Neural cell (in vitro differentiated cells): ENCODE results near the gene CARMIL1. TPM values are rescaled to one million over a fixed set of nuclear protein-coding genes. Genes with fewer than 3 reads are reported as not detected.
A peak's percentile ranks its signal among the peaks of the same experiment; 100 is the strongest.

Experiments used
- H2AFZ ChIP-seq: fragments of 200-600, 300-800 bp; sonication (generic), shearing (Covaris generic); 2 replicates; pipeline ENCODE4 v1.6.0; 2014; ENCODE audit warnings: low read depth, mild to moderate bottlenecking, antibody characterized with exemption, low read length, moderate library complexity
- H3F3A ChIP-seq: fragments of 200-600 bp; shearing (Covaris generic); 2 replicates; pipeline ENCODE4 v1.6.1; 2016; ENCODE audit warnings: mild to moderate bottlenecking, moderate library complexity, mixed read lengths, antibody characterized with exemption, low read length; ENCODE audit not compliant: insufficient read depth, poor library complexity, severe bottlenecking
- H3K27ac ChIP-seq: fragments of 200-600, 300-800 bp; sonication (generic), shearing (Covaris generic); 2 replicates; pipeline ENCODE4 v1.5.1; 2014; ENCODE audit warnings: mild to moderate bottlenecking, low read length, moderate library complexity
- H3K27me3 ChIP-seq: fragments of 300-800, 200-600 bp; sonication (generic), shearing (Covaris generic); 2 replicates; pipeline ENCODE4 v1.6.0; 2014; ENCODE audit warnings: mild to moderate bottlenecking, low read depth, low read length, moderate library complexity; ENCODE audit not compliant: insufficient read depth
- H3K36me3 ChIP-seq: fragments of 300-800, 200-600 bp; sonication (generic), shearing (Covaris generic); 2 replicates; pipeline ENCODE4 v1.5.1; 2014; ENCODE audit warnings: mild to moderate bottlenecking, antibody characterized with exemption, low read length, moderate library complexity; ENCODE audit not compliant: insufficient read depth
- H3K4me2 ChIP-seq: fragments of 300-800, 200-600 bp; sonication (generic), shearing (Covaris generic); 2 replicates; pipeline ENCODE4 v1.6.0; 2014; ENCODE audit warnings: mild to moderate bottlenecking, low read length
- H3K4me3 ChIP-seq: fragments of 300-800, 200-600 bp; sonication (generic), shearing (Covaris generic); 2 replicates; pipeline ENCODE4 v1.5.1; 2014; ENCODE audit warnings: mild to moderate bottlenecking, low read length, moderate library complexity
- H3K79me2 ChIP-seq: fragments of 200-600 bp; shearing (Covaris generic); replicated peaks from 2 replicates; pipeline ENCODE4 v1.6.0; 2014; ENCODE audit warnings: mild to moderate bottlenecking, low read length, moderate library complexity; ENCODE audit not compliant: insufficient read depth
- H3K9ac ChIP-seq: fragments of 300-800, 200-600 bp; sonication (generic), shearing (Covaris generic); 2 replicates; pipeline ENCODE4 v1.6.1; 2016; ENCODE audit warnings: mild to moderate bottlenecking, low read length, mixed read lengths
- H3K9me2 ChIP-seq: fragments of 200-600 bp; shearing (Covaris generic); 2 replicates; pipeline ENCODE4 v1.6.1; 2016; ENCODE audit warnings: mild to moderate bottlenecking, low read length, mixed read lengths; ENCODE audit not compliant: insufficient read depth
- H3K9me3 ChIP-seq: fragments of 200-600, 300-800 bp; sonication (generic), shearing (Covaris generic); 2 replicates; pipeline ENCODE4 v1.6.1; 2016; ENCODE audit warnings: mild to moderate bottlenecking, mixed run types, low read length, moderate library complexity, mixed read lengths
- H4K20me1 ChIP-seq: fragments of 200-600 bp; shearing (Covaris generic); 2 replicates; pipeline ENCODE4 v1.6.1; 2016; ENCODE audit warnings: mild to moderate bottlenecking, mixed run types; ENCODE audit not compliant: insufficient read depth
- EP300 ChIP-seq: fragments of 450-650 bp; conservative IDR thresholded peaks from 2 replicates; pipeline ENCODE4 v1.6.1; 2014; ENCODE audit warnings: antibody characterized with exemption, mild to moderate bottlenecking, moderate library complexity; ENCODE audit not compliant: poor library complexity, severe bottlenecking
- EZH2 ChIP-seq: fragments of 200-600, 300-800 bp; shearing (Covaris generic), sonication (generic); IDR thresholded peaks from 2 replicates; pipeline ENCODE4 v1.6.1; 2014; ENCODE audit warnings: antibody characterized with exemption, low read length, borderline replicate concordance, mild to moderate bottlenecking; ENCODE audit not compliant: insufficient read depth, poor library complexity, severe bottlenecking
- MXI1 ChIP-seq: fragments of 450-650 bp; conservative IDR thresholded peaks from 2 replicates; pipeline ENCODE4 v1.6.1; 2014; ENCODE audit warnings: antibody characterized with exemption, mild to moderate bottlenecking; ENCODE audit not compliant: poor library complexity, severe bottlenecking
- POLR2AphosphoS5 ChIP-seq: IDR thresholded peaks from 2 replicates; pipeline ENCODE4 v1.6.1; 2012
- RAD21 ChIP-seq: fragments of 450-650 bp; conservative IDR thresholded peaks from 2 replicates; pipeline ENCODE4 v1.6.1; 2014; ENCODE audit warnings: antibody characterized with exemption, mild to moderate bottlenecking, moderate library complexity
- SMC3 ChIP-seq: fragments of 450-650 bp; conservative IDR thresholded peaks from 2 replicates; pipeline ENCODE4 v1.6.1; 2014; ENCODE audit warnings: antibody characterized with exemption, mild to moderate bottlenecking, moderate library complexity; ENCODE audit not compliant: poor library complexity
- TAF1 ChIP-seq: IDR thresholded peaks from 2 replicates; pipeline ENCODE4 v1.6.1; 2012; ENCODE audit warnings: low read depth
- polyA plus RNA-seq: library from polyadenylated mRNA; depleted of rRNA; stranded (reverse); fragments of >200 nt; gene quantifications from 2 replicates; pipeline ENCODE4 v1.2.3, GENCODE V29; 2014
- TF ChIP-seq, protein P1 (sequence below): fragments of 450-650 bp; IDR thresholded peaks from 2 replicates; pipeline ENCODE4 v1.5.1; 2014; ENCODE audit warnings: antibody characterized with exemption, mild to moderate bottlenecking, moderate library complexity; ENCODE audit not compliant: poor library complexity, severe bottlenecking
- TF ChIP-seq, protein P2 (sequence below): IDR thresholded peaks from 2 replicates; pipeline ENCODE4 v1.6.1; 2012; ENCODE audit warnings: borderline replicate concordance

The CARMIL1 gene
- polyA plus RNA-seq, 1 donor from 2014 or later, result 5.3 TPM

DNA sequence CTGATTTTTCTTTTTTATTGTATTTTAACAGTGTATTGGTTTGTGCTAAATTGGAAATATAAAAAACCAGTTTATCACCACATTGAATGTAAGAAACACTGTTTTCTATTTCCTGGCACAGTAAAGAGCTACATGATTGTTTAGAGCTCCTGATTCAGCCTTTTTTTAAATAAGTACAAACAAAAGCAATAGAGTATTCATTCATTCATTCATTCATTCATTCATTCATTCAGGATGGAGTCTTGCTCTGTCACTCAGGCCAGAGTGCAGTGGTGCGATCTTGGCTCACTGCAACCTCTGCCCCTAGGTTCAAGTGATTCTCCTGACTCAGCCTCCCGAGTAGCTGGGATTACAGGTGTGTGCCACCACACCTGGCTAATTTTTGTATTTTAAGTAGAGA, 276.0 kb downstream of the CARMIL1 start:
- no peaks in the 10 kb centered on the region for H3K9me2 ChIP-seq
- no peaks in the 10 kb centered on the region for H3K79me2 ChIP-seq
- no peaks in the 10 kb centered on the region for H3K36me3 ChIP-seq
- H4K20me1 ChIP-seq, result no peaks in the 10 kb centered on the region
- H2AFZ ChIP-seq, result no peak overlapping the region
- TF ChIP-seq EP300 (no peak), POLR2AphosphoS5 (no peak), MXI1 (no peak)
- TF ChIP-seq, protein P1, sequence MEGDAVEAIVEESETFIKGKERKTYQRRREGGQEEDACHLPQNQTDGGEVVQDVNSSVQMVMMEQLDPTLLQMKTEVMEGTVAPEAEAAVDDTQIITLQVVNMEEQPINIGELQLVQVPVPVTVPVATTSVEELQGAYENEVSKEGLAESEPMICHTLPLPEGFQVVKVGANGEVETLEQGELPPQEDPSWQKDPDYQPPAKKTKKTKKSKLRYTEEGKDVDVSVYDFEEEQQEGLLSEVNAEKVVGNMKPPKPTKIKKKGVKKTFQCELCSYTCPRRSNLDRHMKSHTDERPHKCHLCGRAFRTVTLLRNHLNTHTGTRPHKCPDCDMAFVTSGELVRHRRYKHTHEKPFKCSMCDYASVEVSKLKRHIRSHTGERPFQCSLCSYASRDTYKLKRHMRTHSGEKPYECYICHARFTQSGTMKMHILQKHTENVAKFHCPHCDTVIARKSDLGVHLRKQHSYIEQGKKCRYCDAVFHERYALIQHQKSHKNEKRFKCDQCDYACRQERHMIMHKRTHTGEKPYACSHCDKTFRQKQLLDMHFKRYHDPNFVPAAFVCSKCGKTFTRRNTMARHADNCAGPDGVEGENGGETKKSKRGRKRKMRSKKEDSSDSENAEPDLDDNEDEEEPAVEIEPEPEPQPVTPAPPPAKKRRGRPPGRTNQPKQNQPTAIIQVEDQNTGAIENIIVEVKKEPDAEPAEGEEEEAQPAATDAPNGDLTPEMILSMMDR, result no peak
- no peaks in the 10 kb centered on the region for H3K9me3 ChIP-seq
- H3K4me3 ChIP-seq, result no peak overlapping the region
- H3K9ac ChIP-seq, result no peak overlapping the region
- no peaks in the 10 kb centered on the region for H3F3A ChIP-seq
- H3K27ac ChIP-seq, result no peak overlapping the region
- no peak overlapping the region for H3K4me2 ChIP-seq
- no peaks in the 10 kb centered on the region for H3K27me3 ChIP-seq

DNA sequence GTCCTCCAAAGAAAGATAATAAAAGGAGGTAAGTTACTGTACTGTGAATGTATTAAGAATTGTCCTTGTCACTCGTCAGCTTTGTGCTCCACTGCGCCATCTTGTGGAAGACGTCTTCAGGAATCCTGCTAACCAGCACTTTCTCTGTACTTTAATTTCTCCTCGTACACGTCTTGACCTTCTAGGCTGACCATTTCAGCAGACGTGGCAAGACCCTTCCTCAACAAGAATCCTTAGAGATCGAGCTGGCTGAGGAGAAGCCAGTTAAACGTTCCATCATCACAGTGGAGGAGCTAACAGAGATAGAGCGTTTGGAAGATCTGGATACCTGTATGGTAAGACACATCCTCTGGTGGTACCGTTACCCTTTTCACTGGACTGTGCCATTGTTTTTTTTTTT, 277.3 kb downstream of the CARMIL1 start:
- TF ChIP-seq POLR2AphosphoS5 (no peak), RAD21 (peak; percentile 80), TAF1 (no peak), SMC3 (peak; percentile 94), EP300 (no peak), EZH2 (no peak)
- TF ChIP-seq, protein P1, result peak; percentile 85
- Histone ChIP-seq H3K27ac (no peak overlapping the region), H3K36me3 (no peaks in the 10 kb centered on the region), H2AFZ (no peak overlapping the region), H3K27me3 (no peaks in the 10 kb centered on the region), H4K20me1 (no peaks in the 10 kb centered on the region), H3K9me3 (no peaks in the 10 kb centered on the region), H3F3A (no peaks in the 10 kb centered on the region), H3K9ac (no peak overlapping the region), H3K4me2 (no peak overlapping the region), H3K79me2 (no peaks in the 10 kb centered on the region), H3K9me2 (no peaks in the 10 kb centered on the region), H3K4me3 (no peak overlapping the region)

DNA sequence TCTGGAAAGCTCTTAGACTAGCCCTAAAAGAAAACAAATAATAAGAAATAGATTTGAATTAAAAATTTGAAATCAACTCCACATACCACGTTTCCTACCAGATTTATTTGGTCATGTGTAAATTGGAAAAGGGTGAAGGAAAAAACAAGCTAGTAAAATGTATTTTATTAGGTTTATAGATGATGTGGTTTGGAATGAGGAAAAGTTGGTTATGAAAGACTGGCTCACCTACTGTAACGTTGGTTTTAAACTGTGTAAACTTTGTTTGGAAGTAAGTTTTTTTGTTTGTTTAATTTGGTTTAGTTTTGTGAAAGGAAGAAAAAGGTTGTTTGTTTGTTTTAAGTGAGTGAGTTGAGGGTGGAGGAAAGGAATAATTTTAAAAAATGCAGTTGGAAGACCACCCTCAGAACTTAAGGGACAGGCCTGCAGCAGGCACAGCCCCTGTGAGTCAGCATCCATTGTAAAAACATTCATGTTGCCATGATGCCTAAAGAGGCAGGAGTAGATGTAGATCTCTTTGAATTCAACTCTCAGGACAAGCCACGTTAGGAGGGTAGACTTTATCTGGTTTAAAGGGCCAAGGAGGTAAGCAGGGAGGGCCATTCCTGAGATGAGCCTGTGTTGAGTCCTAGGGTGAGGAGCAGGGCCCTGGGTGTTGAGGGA, 279.1 kb downstream of the CARMIL1 start:
- no peaks in the 10 kb centered on the region for H3K27me3 ChIP-seq
- H3K4me3 ChIP-seq, result no peak overlapping the region
- H3K27ac ChIP-seq, result no peak overlapping the region
- H3K9me3 ChIP-seq, result no peaks in the 10 kb centered on the region
- H4K20me1 ChIP-seq, result no peaks in the 10 kb centered on the region
- TF ChIP-seq POLR2AphosphoS5 (no peak), TAF1 (no peak), EZH2 (no peak), SMC3 (no peak), MXI1 (no peak), EP300 (no peak), RAD21 (no peak)
- TF ChIP-seq, protein P2, sequence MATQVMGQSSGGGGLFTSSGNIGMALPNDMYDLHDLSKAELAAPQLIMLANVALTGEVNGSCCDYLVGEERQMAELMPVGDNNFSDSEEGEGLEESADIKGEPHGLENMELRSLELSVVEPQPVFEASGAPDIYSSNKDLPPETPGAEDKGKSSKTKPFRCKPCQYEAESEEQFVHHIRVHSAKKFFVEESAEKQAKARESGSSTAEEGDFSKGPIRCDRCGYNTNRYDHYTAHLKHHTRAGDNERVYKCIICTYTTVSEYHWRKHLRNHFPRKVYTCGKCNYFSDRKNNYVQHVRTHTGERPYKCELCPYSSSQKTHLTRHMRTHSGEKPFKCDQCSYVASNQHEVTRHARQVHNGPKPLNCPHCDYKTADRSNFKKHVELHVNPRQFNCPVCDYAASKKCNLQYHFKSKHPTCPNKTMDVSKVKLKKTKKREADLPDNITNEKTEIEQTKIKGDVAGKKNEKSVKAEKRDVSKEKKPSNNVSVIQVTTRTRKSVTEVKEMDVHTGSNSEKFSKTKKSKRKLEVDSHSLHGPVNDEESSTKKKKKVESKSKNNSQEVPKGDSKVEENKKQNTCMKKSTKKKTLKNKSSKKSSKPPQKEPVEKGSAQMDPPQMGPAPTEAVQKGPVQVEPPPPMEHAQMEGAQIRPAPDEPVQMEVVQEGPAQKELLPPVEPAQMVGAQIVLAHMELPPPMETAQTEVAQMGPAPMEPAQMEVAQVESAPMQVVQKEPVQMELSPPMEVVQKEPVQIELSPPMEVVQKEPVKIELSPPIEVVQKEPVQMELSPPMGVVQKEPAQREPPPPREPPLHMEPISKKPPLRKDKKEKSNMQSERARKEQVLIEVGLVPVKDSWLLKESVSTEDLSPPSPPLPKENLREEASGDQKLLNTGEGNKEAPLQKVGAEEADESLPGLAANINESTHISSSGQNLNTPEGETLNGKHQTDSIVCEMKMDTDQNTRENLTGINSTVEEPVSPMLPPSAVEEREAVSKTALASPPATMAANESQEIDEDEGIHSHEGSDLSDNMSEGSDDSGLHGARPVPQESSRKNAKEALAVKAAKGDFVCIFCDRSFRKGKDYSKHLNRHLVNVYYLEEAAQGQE, result no peak
- TF ChIP-seq, protein P1, result no peak
- H3K4me2 ChIP-seq, result no peak overlapping the region
- no peaks in the 10 kb centered on the region for H3K79me2 ChIP-seq
- no peaks in the 10 kb centered on the region for H3K9me2 ChIP-seq
- no peak overlapping the region for H3K9ac ChIP-seq
- H3F3A ChIP-seq, result no peaks in the 10 kb centered on the region
- no peak overlapping the region for H2AFZ ChIP-seq
- H3K36me3 ChIP-seq, result no peaks in the 10 kb centered on the region
